ENCODE results near the gene NPHP3. TPM values are rescaled to one million over a fixed set of nuclear protein-coding genes. Genes with fewer than 3 reads are reported as not detected.

NPHP3 gene
- total RNA-seq, 2 experiments from 2014 or later, result 31.5 to 32.2 TPM

DNA sequence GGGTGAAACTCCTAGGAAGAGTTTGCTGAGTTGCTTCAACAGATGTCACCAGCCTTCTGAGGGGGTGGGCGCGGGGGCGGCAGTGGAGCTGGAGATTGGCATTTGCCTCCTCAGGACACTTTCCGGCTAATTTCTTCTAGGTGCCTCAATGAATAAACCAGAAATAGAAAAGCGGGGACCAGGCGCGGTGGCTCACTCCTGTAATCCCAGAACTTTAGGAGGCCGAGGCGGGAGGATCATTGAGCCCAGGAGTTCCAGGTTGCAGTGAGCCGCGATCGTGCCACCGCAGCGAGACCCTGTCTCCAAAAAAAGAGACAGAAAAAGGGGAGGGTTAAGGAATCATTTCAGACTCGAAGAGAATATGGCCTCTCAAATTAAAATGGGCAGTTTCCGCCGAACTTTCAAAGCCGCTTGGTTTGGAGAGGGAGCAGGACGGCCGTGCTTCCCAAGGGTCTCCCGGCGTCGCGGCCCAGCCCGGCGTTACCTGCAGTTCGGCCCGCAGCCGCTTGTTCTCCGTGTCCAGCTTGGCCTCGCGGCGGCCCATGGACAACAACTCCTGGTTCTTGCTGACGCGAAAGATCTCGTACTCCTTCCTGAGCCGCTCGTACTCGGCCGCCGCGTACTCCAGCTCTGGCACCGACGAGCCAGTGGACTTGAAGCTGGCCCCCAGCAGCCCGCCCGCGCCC lies 587 bp downstream of the NPHP3 start:
- H3K27ac Mint-ChIP-seq, result peak overlapping the region; percentile 90
- H3K36me3 Mint-ChIP-seq, result peaks cover 15% of the 10 kb centered on the region
- DNase-seq, result no peak
- H3K4me3 Mint-ChIP-seq, result peak overlapping the region; percentile 96
- peak; percentile 37 for ATAC-seq (ENCODE audit: low read depth)
- peaks cover 17% of the 10 kb centered on the region for H3K4me1 Mint-ChIP-seq
- no peaks in the 10 kb centered on the region for H3K9me3 Mint-ChIP-seq
- POLR2A ChIA-PET, result no interaction called here
- no peaks in the 10 kb centered on the region for H3K27me3 Mint-ChIP-seq

DNA sequence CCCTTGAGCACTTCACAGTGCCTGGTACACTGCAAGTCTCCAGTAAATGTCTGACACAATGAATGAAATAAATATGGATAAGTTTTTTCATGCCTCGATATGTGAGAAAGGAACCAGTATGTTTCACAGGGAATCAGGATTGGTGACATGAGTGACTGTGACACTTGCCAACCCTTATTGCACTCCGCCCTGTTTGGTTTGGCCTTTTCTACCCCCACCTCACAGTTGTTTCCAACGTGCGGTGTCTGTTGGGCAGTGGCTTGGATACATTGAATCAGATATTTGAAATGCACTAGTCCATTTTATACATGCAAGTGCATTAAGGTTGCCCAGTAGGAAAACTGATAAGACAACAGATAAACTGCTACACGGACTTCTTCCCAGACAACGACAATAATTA lies 2.0 kb downstream of the NPHP3 start:
- Mint-ChIP-seq H3K27ac (peak overlapping the region; percentile 11), H3K36me3 (peaks cover 22% of the 10 kb centered on the region), H3K4me3 (peak overlapping the region; percentile 96), H3K4me1 (peaks cover 17% of the 10 kb centered on the region), H3K9me3 (no peaks in the 10 kb centered on the region), H3K27me3 (no peaks in the 10 kb centered on the region)
- DNase-seq (no peak), ATAC-seq (ENCODE audit: low read depth) (no peak)
- POLR2A ChIA-PET, result no interaction called here

GRCh38 chr3:132716372-132716771 lies 5.8 kb downstream of the NPHP3 start:
- Mint-ChIP-seq H3K27ac (no peak overlapping the region), H3K9me3 (no peaks in the 10 kb centered on the region), H3K4me3 (no peak overlapping the region), H3K36me3 (peaks cover 22% of the 10 kb centered on the region), H3K4me1 (peaks cover 11% of the 10 kb centered on the region), H3K27me3 (no peaks in the 10 kb centered on the region)
- ATAC-seq (ENCODE audit: low read depth) (no peak), DNase-seq (no peak)
- POLR2A ChIA-PET, result no interaction called here

DNA sequence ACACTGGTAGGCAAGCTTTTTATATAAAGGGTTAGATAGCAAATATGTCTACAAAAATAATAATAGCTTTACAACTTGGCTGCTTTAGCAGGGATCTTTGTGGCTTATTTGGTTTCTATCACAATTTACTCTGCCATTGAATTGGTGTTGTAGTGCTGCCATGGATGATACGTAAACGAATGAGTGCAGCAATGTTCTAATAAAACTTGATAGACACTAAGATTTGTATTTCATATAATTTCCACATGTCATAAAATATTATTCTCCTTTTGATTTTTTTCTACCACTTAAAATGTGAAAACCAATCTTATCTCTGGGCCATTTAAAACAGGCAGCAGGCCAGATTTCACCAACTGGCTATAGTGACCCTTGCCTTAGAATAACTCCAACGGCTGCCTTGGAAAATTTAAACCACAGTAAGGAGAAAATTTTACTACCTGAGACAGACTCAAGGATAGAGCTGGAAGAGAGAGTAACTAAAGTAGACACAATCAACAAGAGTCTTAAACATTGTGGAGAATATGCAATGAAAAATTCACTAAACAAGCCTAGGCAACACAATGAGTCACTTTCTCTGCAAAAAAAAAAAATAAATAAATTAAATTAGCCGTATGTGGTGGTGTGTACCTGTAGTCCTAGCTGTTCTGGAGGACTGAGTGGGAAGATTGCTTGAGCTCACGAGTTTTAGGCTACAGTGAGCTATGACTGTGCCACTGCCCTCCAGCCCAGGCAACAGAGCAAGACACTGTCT lies 8.1 kb downstream of the NPHP3 start:
- POLR2A ChIA-PET, result no interaction called here
- ATAC-seq (ENCODE audit: low read depth), result no peak
- Mint-ChIP-seq H3K4me3 (no peak overlapping the region), H3K4me1 (no peaks in the 10 kb centered on the region), H3K9me3 (no peaks in the 10 kb centered on the region), H3K36me3 (peaks cover 21% of the 10 kb centered on the region), H3K27me3 (no peaks in the 10 kb centered on the region), H3K27ac (no peak overlapping the region)
- DNase-seq, result no peak

GRCh38 chr3:132710311-132710710 lies 11.9 kb downstream of the NPHP3 start:
- no peak for ATAC-seq (ENCODE audit: low read depth)

DNA sequence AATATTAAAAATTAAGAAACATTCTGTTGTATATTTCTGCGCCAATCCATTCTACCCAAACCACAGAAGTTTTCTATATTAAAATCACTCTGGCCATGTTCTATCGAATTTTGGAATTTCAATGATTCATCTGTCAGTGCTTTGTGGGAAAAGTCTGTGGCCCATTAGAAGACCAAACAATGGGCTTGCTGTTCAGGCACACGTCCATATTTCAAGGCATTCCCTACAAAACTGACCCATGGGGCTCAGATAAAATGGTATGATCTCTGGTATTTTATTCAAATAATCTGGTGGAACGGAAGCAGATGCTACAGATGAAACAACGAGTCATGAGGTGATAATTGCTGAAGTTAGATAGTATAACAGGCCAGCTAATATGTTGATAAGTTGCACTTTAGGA lies 12.4 kb downstream of the NPHP3 start:
- Mint-ChIP-seq H3K27me3 (no peaks in the 10 kb centered on the region), H3K4me1 (peaks cover 2% of the 10 kb centered on the region), H3K36me3 (peaks cover 13% of the 10 kb centered on the region), H3K4me3 (no peak overlapping the region), H3K27ac (no peak overlapping the region), H3K9me3 (no peaks in the 10 kb centered on the region)
- ATAC-seq (ENCODE audit: low read depth), result no peak
- POLR2A ChIA-PET, result no interaction called here
- DNase-seq, result no peak

More at GRCh38 chr3:132710311-132710710, 11.9 kb downstream of the NPHP3 start:
- Mint-ChIP-seq H3K4me1 (peaks cover 2% of the 10 kb centered on the region), H3K27me3 (no peaks in the 10 kb centered on the region), H3K9me3 (no peaks in the 10 kb centered on the region), H3K36me3 (peaks cover 13% of the 10 kb centered on the region), H3K27ac (no peak overlapping the region), H3K4me3 (no peak overlapping the region)
- POLR2A ChIA-PET, result no interaction called here
- DNase-seq, result no peak

GRCh38 chr3:132703733-132704132 lies 18.5 kb downstream of the NPHP3 start:
- DNase-seq, result no peak
- H3K27ac Mint-ChIP-seq, result no peak overlapping the region

DNA sequence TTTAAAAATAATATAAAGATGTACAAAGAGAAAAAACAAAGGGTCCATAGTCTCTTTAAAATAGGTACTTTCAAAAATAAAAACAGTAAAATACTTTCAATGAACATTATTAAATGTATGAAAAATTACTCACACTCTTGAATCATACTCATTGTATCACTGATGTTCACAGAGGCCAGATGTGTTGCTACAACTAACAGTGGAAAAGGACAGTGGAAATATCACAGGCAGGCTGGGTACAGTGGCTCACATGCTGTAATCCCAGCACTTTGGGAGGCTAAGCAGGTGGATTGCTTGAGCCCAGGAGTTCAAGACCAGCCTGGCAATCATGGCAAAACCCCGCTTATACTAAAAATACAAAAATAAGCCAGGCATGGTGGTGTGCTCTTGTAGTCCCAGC lies 26.8 kb downstream of the NPHP3 start:
- Mint-ChIP-seq H3K36me3 (peaks cover 18% of the 10 kb centered on the region), H3K9me3 (no peaks in the 10 kb centered on the region), H3K4me1 (no peaks in the 10 kb centered on the region), H3K27me3 (no peaks in the 10 kb centered on the region), H3K27ac (no peak overlapping the region), H3K4me3 (no peak overlapping the region)
- POLR2A ChIA-PET, result no interaction called here
- ATAC-seq (ENCODE audit: low read depth) (no peak), DNase-seq (no peak)

More at GRCh38 chr3:132703733-132704132, 18.5 kb downstream of the NPHP3 start:
- Mint-ChIP-seq H3K4me3 (no peak overlapping the region), H3K9me3 (no peaks in the 10 kb centered on the region), H3K36me3 (peaks cover 21% of the 10 kb centered on the region), H3K27me3 (no peaks in the 10 kb centered on the region), H3K4me1 (peaks cover 3% of the 10 kb centered on the region)
- ATAC-seq (ENCODE audit: low read depth), result no peak
- POLR2A ChIA-PET, result no interaction called here

- Mint-ChIP-seq H3K27ac (no peak overlapping the region), H3K4me1 (no peaks in the 10 kb centered on the region), H3K4me3 (no peak overlapping the region), H3K27me3 (no peaks in the 10 kb centered on the region), H3K9me3 (no peaks in the 10 kb centered on the region), H3K36me3 (peaks cover 18% of the 10 kb centered on the region)
- DNase-seq (no peak), ATAC-seq (ENCODE audit: low read depth) (no peak)
- POLR2A ChIA-PET, result no interaction called here
Observed at GRCh38 chr3:132694991-132695390, 27.2 kb downstream of the NPHP3 start.

GRCh38 chr3:132690040-132690439 lies 32.2 kb downstream of the NPHP3 start:
- H3K27me3 Mint-ChIP-seq, result no peaks in the 10 kb centered on the region
- DNase-seq (no peak), ATAC-seq (ENCODE audit: low read depth) (no peak)
- no peak overlapping the region for H3K4me3 Mint-ChIP-seq
- H3K27ac Mint-ChIP-seq, result no peak overlapping the region
- H3K36me3 Mint-ChIP-seq, result peaks cover 13% of the 10 kb centered on the region
- POLR2A ChIA-PET, result no interaction called here
- no peaks in the 10 kb centered on the region for H3K9me3 Mint-ChIP-seq
- no peaks in the 10 kb centered on the region for H3K4me1 Mint-ChIP-seq

GRCh38 chr3:132682201-132682600 lies 40.0 kb downstream of the NPHP3 start:
- H3K36me3 Mint-ChIP-seq, result peaks cover 8% of the 10 kb centered on the region
- ATAC-seq (ENCODE audit: low read depth) (no peak), DNase-seq (no peak)
- H3K4me3 Mint-ChIP-seq, result no peak overlapping the region
- no peaks in the 10 kb centered on the region for H3K4me1 Mint-ChIP-seq
- POLR2A ChIA-PET, result no interaction called here
- H3K27me3 Mint-ChIP-seq, result no peaks in the 10 kb centered on the region
- no peak overlapping the region for H3K27ac Mint-ChIP-seq
- H3K9me3 Mint-ChIP-seq, result no peaks in the 10 kb centered on the region

- no peak overlapping the region for H3K4me3 Mint-ChIP-seq
- H3K4me1 Mint-ChIP-seq, result no peaks in the 10 kb centered on the region
- POLR2A ChIA-PET, result no interaction called here
- no peaks in the 10 kb centered on the region for H3K27me3 Mint-ChIP-seq
- no peak for DNase-seq
- no peaks in the 10 kb centered on the region for H3K9me3 Mint-ChIP-seq
- no peak for ATAC-seq (ENCODE audit: low read depth)
- peaks cover 8% of the 10 kb centered on the region for H3K36me3 Mint-ChIP-seq
- H3K27ac Mint-ChIP-seq, result no peak overlapping the region
Observed at GRCh38 chr3:132681421-132681820, 40.8 kb downstream of the NPHP3 start.

GRCh38 chr3:132679911-132680310 lies 42.3 kb downstream of the NPHP3 start:
- no peak overlapping the region for H3K4me3 Mint-ChIP-seq
- H3K27me3 Mint-ChIP-seq, result no peaks in the 10 kb centered on the region
- peaks cover 13% of the 10 kb centered on the region for H3K36me3 Mint-ChIP-seq
- DNase-seq (no peak), ATAC-seq (ENCODE audit: low read depth) (no peak)
- POLR2A ChIA-PET, result no interaction called here
- H3K9me3 Mint-ChIP-seq, result no peaks in the 10 kb centered on the region
- no peaks in the 10 kb centered on the region for H3K4me1 Mint-ChIP-seq
- H3K27ac Mint-ChIP-seq, result no peak overlapping the region

DNA sequence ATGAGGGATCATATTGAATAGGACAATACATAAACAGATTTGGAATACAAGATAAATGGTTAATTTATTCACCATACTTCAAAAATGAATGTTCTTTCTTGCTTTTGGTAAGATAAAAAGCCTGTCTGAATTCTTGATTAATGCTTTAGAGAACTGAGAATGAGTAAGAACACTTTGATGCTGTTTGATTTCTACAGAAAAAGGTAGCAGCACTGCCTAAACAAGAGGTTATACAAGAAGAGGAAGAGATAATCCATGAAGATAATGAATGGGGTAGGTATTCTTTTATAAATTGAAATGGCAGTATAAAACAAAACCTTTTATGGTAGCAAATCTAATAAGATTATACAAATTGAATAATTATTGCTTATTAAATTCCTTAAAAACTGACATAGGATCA lies 46.8 kb downstream of the NPHP3 start:
- DNase-seq (no peak), ATAC-seq (ENCODE audit: low read depth) (no peak)
- H3K27me3 Mint-ChIP-seq, result no peaks in the 10 kb centered on the region
- H3K9me3 Mint-ChIP-seq, result no peaks in the 10 kb centered on the region
- no peak overlapping the region for H3K4me3 Mint-ChIP-seq
- H3K27ac Mint-ChIP-seq, result no peak overlapping the region
- H3K4me1 Mint-ChIP-seq, result no peaks in the 10 kb centered on the region
- H3K36me3 Mint-ChIP-seq, result peaks cover 9% of the 10 kb centered on the region
- POLR2A ChIA-PET, result no interaction called here

All from activated naive CD8-positive, alpha-beta T cell treated with anti-CD3 and anti-CD28 coated beads, Interleukin-2, amount 10 ng/mL, durations not matched to agents 7 days and 5 days (primary cell).